H1 (cell line): ENCODE data around the gene FGF18. TPM values are rescaled to one million over a fixed set of nuclear protein-coding genes. Genes with fewer than 3 reads are reported as not detected.

Source experiments
- CTCF ChIA-PET: fragments of 300-600 bp; sonication (Branson Sonifier 250); formaldehyde crosslinking; loops from one replicate; lab custom pipeline; 2021; ENCODE audit not compliant: partially characterized antibody; lab: Charles Lee
- POLR2A ChIA-PET: fragments of 300-600 bp; sonication (Branson Sonifier 250); formaldehyde crosslinking; loops from one replicate; lab custom pipeline; 2021; ENCODE audit warnings: inconsistent platforms; ENCODE audit not compliant: partially characterized antibody; lab: Charles Lee
- DNase-seq, 2 experiments: peaks; one replicate each; pipeline versions ENCODE4 v3.0.0 to v3.0.0-alpha.2; 2010 to 2022; ENCODE audit warnings: low spot score in 2 of 2, low read depth in 1 of 2, mixed read lengths in 1 of 2
- FAIRE-seq: peaks from 2 replicates; lab custom pipeline; 2011; peaks lifted over from hg19 to GRCh38; lab: Jason Lieb, UNC
- H2AFZ ChIP-seq: 2 replicates; pipeline ENCODE4 v1.8.1; 2012; ENCODE audit warnings: low read length, inconsistent platforms
- H2AK5ac ChIP-seq: 2 replicates; pipeline ENCODE4 v1.6.1; 2013; ENCODE audit warnings: low read depth, low read length
- H2BK120ac ChIP-seq: replicated peaks from 2 replicates; pipeline ENCODE3; 2013; ENCODE audit warnings: low read depth, low read length, inconsistent platforms
- H2BK12ac ChIP-seq: 2 replicates; pipeline ENCODE4 v1.6.1; 2013; ENCODE audit warnings: low read depth, low read length
- H2BK15ac ChIP-seq: 2 replicates; pipeline ENCODE4 v1.6.1; 2013; ENCODE audit warnings: low read length
- H2BK20ac ChIP-seq: 2 replicates; pipeline ENCODE4 v1.6.1; 2013; ENCODE audit warnings: low read length
- H2BK5ac ChIP-seq: 2 replicates; pipeline ENCODE4 v1.6.1; 2013; ENCODE audit warnings: low read depth, low read length
- H3K14ac ChIP-seq: 2 replicates; pipeline ENCODE4 v1.6.1; 2013; ENCODE audit warnings: inconsistent platforms; ENCODE audit not compliant: insufficient read length
- H3K18ac ChIP-seq: 2 replicates; pipeline ENCODE4 v1.6.1; 2013; ENCODE audit warnings: low read length; ENCODE audit errors: extremely low read depth
- H3K23ac ChIP-seq: 2 replicates; pipeline ENCODE4 v1.6.1; 2013; ENCODE audit warnings: inconsistent platforms; ENCODE audit not compliant: insufficient read length
- H3K23me2 ChIP-seq: 2 replicates; pipeline ENCODE4 v1.6.1; 2013; ENCODE audit warnings: low read depth, low read length
- H3K27ac ChIP-seq: 2 replicates; pipeline ENCODE4 v1.6.1; 2011; ENCODE audit warnings: low read depth, low read length, inconsistent platforms
- H3K27me3 ChIP-seq, 4 experiments: replicated peaks in 1 of 4; 1 replicate in 1 of 4; 2 replicates in 3 of 4; pipeline versions ENCODE4 v1.6.1 to v1.8.1; 2011 to 2013; ENCODE audit warnings: low read length in 3 of 4, mild to moderate bottlenecking in 3 of 4, inconsistent platforms in 2 of 4, mixed read lengths in 2 of 4, moderate library complexity in 1 of 4; ENCODE audit not compliant: control insufficient read depth in 3 of 4, insufficient read depth in 3 of 4; ENCODE audit errors: extremely low read depth in 1 of 4
- H3K36me3 ChIP-seq, 4 experiments: 2 replicates each; pipeline versions ENCODE4 v1.6.1 to v1.8.1; 2011 to 2013; ENCODE audit warnings: mild to moderate bottlenecking in 4 of 4, low read length in 3 of 4, moderate library complexity in 2 of 4, control low read depth in 1 of 4, inconsistent platforms in 1 of 4; ENCODE audit not compliant: insufficient read depth in 4 of 4, control insufficient read depth in 2 of 4
- H3K4ac ChIP-seq: replicated peaks from 2 replicates; pipeline ENCODE3; 2013; ENCODE audit warnings: low read length, low read depth, mixed read lengths, inconsistent platforms; ENCODE audit not compliant: insufficient read length
- H3K4me1 ChIP-seq, 4 experiments: replicated peaks in 1 of 4; 1 replicate in 1 of 4; 2 replicates in 3 of 4; pipeline versions ENCODE4 v1.6.1 to v1.8.1; 2011 to 2013; ENCODE audit warnings: low read length in 3 of 4, inconsistent platforms in 2 of 4, mixed read lengths in 1 of 4; ENCODE audit not compliant: insufficient read depth in 4 of 4, control insufficient read depth in 3 of 4
- H3K4me2 ChIP-seq, 2 experiments: 2 replicates each; pipeline versions ENCODE4 v1.6.1 to v1.8.1; 2011 to 2013; ENCODE audit warnings: low read depth in 2 of 2, low read length in 2 of 2, control low read depth in 1 of 2, inconsistent platforms in 1 of 2, mild to moderate bottlenecking in 1 of 2; ENCODE audit not compliant: insufficient read depth in 1 of 2
- H3K4me3 ChIP-seq, 4 experiments: fragments of 200-600, 300-600 bp in 1 of 4; sonication (generic), shearing (Covaris generic), sonication (Bioruptor Twin) in 1 of 4; 2 replicates each; pipeline versions ENCODE4 v1.5.1 to v1.8.1; 2011 to 2016; ENCODE audit warnings: low read length in 4 of 4, low read depth in 3 of 4, control low read depth in 2 of 4, inconsistent platforms in 2 of 4, mild to moderate bottlenecking in 2 of 4, mixed read lengths in 1 of 4, moderate library complexity in 1 of 4; ENCODE audit not compliant: insufficient read depth in 2 of 4; ENCODE audit errors: extremely low read depth in 1 of 4
- H3K56ac ChIP-seq: replicated peaks from 2 replicates; pipeline ENCODE3; 2013; ENCODE audit warnings: low read depth, mild to moderate bottlenecking, mixed read lengths, low read length, inconsistent platforms; ENCODE audit not compliant: insufficient read length
- H3K79me1 ChIP-seq: 2 replicates; pipeline ENCODE4 v1.6.1; 2013; ENCODE audit warnings: low read depth, low read length, control low read depth
- H3K79me2 ChIP-seq, 2 experiments: 2 replicates each; pipeline versions ENCODE4 v1.6.1 to v1.8.1; 2012 to 2013; ENCODE audit warnings: low read length in 2 of 2, mild to moderate bottlenecking in 2 of 2, inconsistent platforms in 1 of 2; ENCODE audit not compliant: insufficient read depth in 2 of 2, control insufficient read depth in 1 of 2
- H3K9ac ChIP-seq, 4 experiments: replicated peaks in 1 of 4; 1 replicate in 1 of 4; 2 replicates in 3 of 4; pipeline versions ENCODE4 v1.6.1 to v1.8.1; 2011 to 2013; ENCODE audit warnings: low read depth in 3 of 4, low read length in 3 of 4, control low read depth in 2 of 4, mild to moderate bottlenecking in 2 of 4, moderate library complexity in 2 of 4, inconsistent platforms in 1 of 4; ENCODE audit errors: extremely low read depth in 1 of 4
- H3K9me3 ChIP-seq, 2 experiments: 2 replicates each; pipeline versions ENCODE4 v1.6.1 to v1.8.1; 2012 to 2013; ENCODE audit warnings: mild to moderate bottlenecking in 2 of 2, moderate library complexity in 2 of 2, control low read depth in 1 of 2, inconsistent platforms in 1 of 2, low read depth in 1 of 2, low read length in 1 of 2, mixed read lengths in 1 of 2; ENCODE audit not compliant: insufficient read depth in 2 of 2
- H4K20me1 ChIP-seq, 2 experiments: replicated peaks in 1 of 2; 2 replicates each; pipeline versions ENCODE3 to v1.8.1; 2011 to 2013; ENCODE audit warnings: inconsistent platforms in 2 of 2, low read length in 2 of 2, mild to moderate bottlenecking in 1 of 2; ENCODE audit not compliant: insufficient read depth in 2 of 2, control insufficient read depth in 1 of 2
- H4K5ac ChIP-seq: 2 replicates; pipeline ENCODE4 v1.6.1; 2013; ENCODE audit warnings: low read length, low read depth, mixed read lengths, inconsistent platforms; ENCODE audit not compliant: insufficient read length
- H4K8ac ChIP-seq: 2 replicates; pipeline ENCODE4 v1.8.0; 2013; ENCODE audit warnings: mild to moderate bottlenecking, moderate library complexity, low read length, inconsistent platforms; ENCODE audit not compliant: insufficient read depth; ENCODE audit errors: extremely low read depth
- H4K91ac ChIP-seq: replicated peaks from 2 replicates; pipeline ENCODE3; 2013; ENCODE audit warnings: low read length, mixed read lengths, inconsistent platforms; ENCODE audit not compliant: insufficient read length
- CHD1 ChIP-seq: IDR thresholded peaks from 2 replicates; pipeline ENCODE4 v1.6.1; 2012; ENCODE audit warnings: low read depth, low read length, improper control_type of control experiment
- CHD2 ChIP-seq: IDR thresholded peaks from 2 replicates; pipeline ENCODE4 v1.6.1; 2012; ENCODE audit warnings: low read length, improper control_type of control experiment
- CTBP2 ChIP-seq: IDR thresholded peaks from 2 replicates; pipeline ENCODE4 v1.7.0; 2011; ENCODE audit warnings: borderline replicate concordance, mild to moderate bottlenecking, moderate library complexity, mixed read lengths, low read length; ENCODE audit not compliant: insufficient read depth, insufficient read length
- EGR1 ChIP-seq: IDR thresholded peaks from 2 replicates; pipeline ENCODE4 v1.6.1; 2011; ENCODE audit warnings: low read depth, low read length, borderline replicate concordance
- HDAC2 ChIP-seq, 2 experiments: fragments of 300-600 bp in 1 of 2; sonication (generic) in 1 of 2; IDR thresholded peaks; 2 replicates each; pipeline ENCODE4 v1.6.1; 2011 to 2012; ENCODE audit warnings: low read depth in 2 of 2, low read length in 2 of 2, mild to moderate bottlenecking in 2 of 2, moderate library complexity in 2 of 2, borderline replicate concordance in 1 of 2, inconsistent platforms in 1 of 2
- HDAC6 ChIP-seq: IDR thresholded peaks from one replicate; pipeline ENCODE4 v1.7.1; 2012; ENCODE audit warnings: low read depth, mild to moderate bottlenecking, inconsistent platforms, low read length, moderate library complexity
- RNF2 ChIP-seq: fragments of 200-900, 300-1000 bp; sonication (generic); IDR thresholded peaks from 2 replicates; pipeline ENCODE4 v1.7.1; 2016; ENCODE audit warnings: borderline replicate concordance, low read depth, mild to moderate bottlenecking, antibody characterized with exemption, low read length; ENCODE audit not compliant: poor library complexity, severe bottlenecking; ENCODE audit errors: missing control alignments
- SAP30 ChIP-seq: fragments of 300-600 bp; sonication (generic); IDR thresholded peaks from 2 replicates; pipeline ENCODE4 v1.7.1; 2012; ENCODE audit warnings: low read length, moderate library complexity, mild to moderate bottlenecking, inconsistent platforms; ENCODE audit not compliant: insufficient read depth, insufficient replicate concordance
- SP4 ChIP-seq: IDR thresholded peaks from 2 replicates; pipeline ENCODE4 v1.6.1; 2012; ENCODE audit warnings: low read length, inconsistent platforms
- USF2 ChIP-seq: IDR thresholded peaks from 2 replicates; pipeline ENCODE4 v1.6.1; 2011; ENCODE audit warnings: low read length, improper control_type of control experiment
- WGBS, 2 experiments: shearing (Covaris generic) in 1 of 2; methylation state at CpG; one replicate each; pipeline versions ENCODE4 v1.1.6 to v1.1.7; 2013 to 2015; ENCODE audit warnings: low lambda C conversion rate in 2 of 2, mixed read lengths in 2 of 2, inconsistent platforms in 1 of 2, low coverage in 1 of 2, missing lambda C conversion rate in 1 of 2; ENCODE audit not compliant: insufficient replicate concordance in 2 of 2, insufficient coverage in 1 of 2, insufficient read length in 1 of 2; ENCODE audit errors: extremely low coverage in 1 of 2, missing lambda C conversion rate in 1 of 2; 5-methylcytosine and 5-hydroxymethylcytosine counted together
- polyA plus RNA-seq, 7 experiments: library from polyadenylated mRNA; depleted of rRNA in 3 of 7; stranded (reverse) in 5 of 7; unstranded in 2 of 7; fragments of >200 nt in 5 of 7; fragments of 200-250 nt in 2 of 7; gene quantifications; 1 replicate in 5 of 7; 2 replicates in 1 of 7; 4 replicates in 1 of 7; pipeline versions ENCODE4 v1.2.1 to v1.2.3, GENCODE V29; 2011 to 2013; ENCODE audit warnings: missing spikeins in 2 of 7, mixed read lengths in 2 of 7
- total RNA-seq: library from RNA; stranded (reverse); fragmentation: NEBNext Ultra II Directional; extraction: Animal tissue kit (Norgen Biotek cat#: 25700); gene quantifications from 2 replicates; pipeline ENCODE4 v1.2.1, GENCODE V29; 2021

FGF18 gene
- total and polyA plus RNA-seq, 2 of the 8 experiments (the other 6 are each of a cell fraction or from before 2014, with no cell fraction given) = 0.54 to 1.3 TPM

- peak overlapping the region; percentile 70 for H3K56ac ChIP-seq
- WGBS, 2 experiments = 12% methylated on average over 20 of the region's 20 CpGs; no CpG with 5 or more reads in 1 of the 2 experiments
- no peaks in the 10 kb centered on the region for H3K79me1 ChIP-seq
- peak overlapping the region; percentile 41; the same call in 1 of the 2 replicates for H2AFZ ChIP-seq
- H4K5ac ChIP-seq = peak overlapping the region; percentile 86
- H3K4ac ChIP-seq = no peak overlapping the region
- no peak overlapping the region for H2AK5ac ChIP-seq
- peak overlapping the region; percentile 64 to 97 (median 86) for H3K4me3 ChIP-seq
- DNase-seq = no peak
- H2BK5ac ChIP-seq = peak overlapping the region; percentile 75; the same call in 1 of the 2 replicates
- ChIA-PET POLR2A (interaction anchor here (0.7 to 20.7 kb wide), 19 partner anchors 10 to 755 kb away, joined by 3 to 626 read pairs (median 4); partner anchors contain the start of genes FBXW11, FGF18 and TLX3), CTCF (interaction anchor here (0.9 to 1.6 kb wide), 2 partner anchors 20 to 21 kb away, joined by 3 to 5 read pairs; no protein-coding TSS in a partner anchor)
- no peak overlapping the region for H2BK15ac ChIP-seq
- H3K4me1 ChIP-seq = peaks cover 3 to 11% (median 4%) of the 10 kb centered on the region in 4 experiments; a peak in 6 of 7 replicates
- no peak overlapping the region for H3K23ac ChIP-seq
- H3K14ac ChIP-seq = no peak overlapping the region
- FAIRE-seq = no peak
- H4K8ac ChIP-seq = peak overlapping the region; percentile 96; the same call in 1 of the 2 replicates
- peak overlapping the region; percentile 93 to 99 (median 97) for H3K9ac ChIP-seq
- no peak overlapping the region for H2BK12ac ChIP-seq
- H3K27me3 ChIP-seq = no peaks in the 10 kb centered on the region
- peak overlapping the region; percentile 71 for H4K91ac ChIP-seq
- H3K18ac ChIP-seq = peak overlapping the region; percentile 94
- peak overlapping the region; percentile 95 for H3K27ac ChIP-seq
- H4K20me1 ChIP-seq = peaks cover 30 to 32% of the 10 kb centered on the region in 2 experiments
- no peaks in the 10 kb centered on the region for H3K9me3 ChIP-seq
- peak overlapping the region; percentile 76 to 89 for H3K4me2 ChIP-seq
- peaks cover 2% of the 10 kb centered on the region; the same call in 1 of the 2 replicates for H3K23me2 ChIP-seq
- no peak overlapping the region for H2BK120ac ChIP-seq
- no peak overlapping the region for H2BK20ac ChIP-seq
- H3K36me3 ChIP-seq = peaks cover 12 to 35% (median 27%) of the 10 kb centered on the region in 4 experiments
- H3K79me2 ChIP-seq = peaks cover 43 to 50% of the 10 kb centered on the region in 2 experiments
- 0 out of 4 replicates have a peak, but pooled peaks of 1 of the 2 experiments have one; percentile 20 for TF ChIP-seq HDAC2 (IDR thresholded peaks at IDR 0.05; ENCODE audit: borderline replicate concordance in 1 of 2, low read depth in 2 of 2, low read length in 2 of 2)
- no peak for TF ChIP-seq USF2
- TF ChIP-seq CTBP2 = no peak
- TF ChIP-seq CHD1 = no peak; the same call in 1 of the 2 replicates
- no peak for TF ChIP-seq EGR1
- no peak for TF ChIP-seq HDAC6
- no peak for TF ChIP-seq SP4
- TF ChIP-seq SAP30 = no peak
- no peak for TF ChIP-seq CHD2
- no peak for TF ChIP-seq RNF2
These were observed 32.5 kb upstream of the FGF18 start for GRCh38 chr5:171386861-171387344.
